Neural cell (in vitro differentiated cells): Measurements from ENCODE around the gene INTS7. TPM values are rescaled to one million over a fixed set of nuclear protein-coding genes. Genes with fewer than 3 reads are reported as not detected.
A peak's percentile ranks its signal among the peaks of the same experiment; 100 is the strongest.

Source experiments
- H2AFZ ChIP-seq: fragments of 200-600, 300-800 bp; sonication (generic), shearing (Covaris generic); 2 replicates; pipeline ENCODE4 v1.6.0; 2014; ENCODE audit warnings: low read depth, mild to moderate bottlenecking, antibody characterized with exemption, low read length, moderate library complexity
- H3F3A ChIP-seq: fragments of 200-600 bp; shearing (Covaris generic); 2 replicates; pipeline ENCODE4 v1.6.1; 2016; ENCODE audit warnings: mild to moderate bottlenecking, moderate library complexity, mixed read lengths, antibody characterized with exemption, low read length; ENCODE audit not compliant: insufficient read depth, poor library complexity, severe bottlenecking
- H3K27ac ChIP-seq: fragments of 200-600, 300-800 bp; sonication (generic), shearing (Covaris generic); 2 replicates; pipeline ENCODE4 v1.5.1; 2014; ENCODE audit warnings: mild to moderate bottlenecking, low read length, moderate library complexity
- H3K27me3 ChIP-seq: fragments of 300-800, 200-600 bp; sonication (generic), shearing (Covaris generic); 2 replicates; pipeline ENCODE4 v1.6.0; 2014; ENCODE audit warnings: mild to moderate bottlenecking, low read depth, low read length, moderate library complexity; ENCODE audit not compliant: insufficient read depth
- H3K36me3 ChIP-seq: fragments of 300-800, 200-600 bp; sonication (generic), shearing (Covaris generic); 2 replicates; pipeline ENCODE4 v1.5.1; 2014; ENCODE audit warnings: mild to moderate bottlenecking, antibody characterized with exemption, low read length, moderate library complexity; ENCODE audit not compliant: insufficient read depth
- H3K4me2 ChIP-seq: fragments of 300-800, 200-600 bp; sonication (generic), shearing (Covaris generic); 2 replicates; pipeline ENCODE4 v1.6.0; 2014; ENCODE audit warnings: mild to moderate bottlenecking, low read length
- H3K4me3 ChIP-seq: fragments of 300-800, 200-600 bp; sonication (generic), shearing (Covaris generic); 2 replicates; pipeline ENCODE4 v1.5.1; 2014; ENCODE audit warnings: mild to moderate bottlenecking, low read length, moderate library complexity
- H3K79me2 ChIP-seq: fragments of 200-600 bp; shearing (Covaris generic); replicated peaks from 2 replicates; pipeline ENCODE4 v1.6.0; 2014; ENCODE audit warnings: mild to moderate bottlenecking, low read length, moderate library complexity; ENCODE audit not compliant: insufficient read depth
- H3K9ac ChIP-seq: fragments of 300-800, 200-600 bp; sonication (generic), shearing (Covaris generic); 2 replicates; pipeline ENCODE4 v1.6.1; 2016; ENCODE audit warnings: mild to moderate bottlenecking, low read length, mixed read lengths
- H3K9me2 ChIP-seq: fragments of 200-600 bp; shearing (Covaris generic); 2 replicates; pipeline ENCODE4 v1.6.1; 2016; ENCODE audit warnings: mild to moderate bottlenecking, low read length, mixed read lengths; ENCODE audit not compliant: insufficient read depth
- H3K9me3 ChIP-seq: fragments of 200-600, 300-800 bp; sonication (generic), shearing (Covaris generic); 2 replicates; pipeline ENCODE4 v1.6.1; 2016; ENCODE audit warnings: mild to moderate bottlenecking, mixed run types, low read length, moderate library complexity, mixed read lengths
- H4K20me1 ChIP-seq: fragments of 200-600 bp; shearing (Covaris generic); 2 replicates; pipeline ENCODE4 v1.6.1; 2016; ENCODE audit warnings: mild to moderate bottlenecking, mixed run types; ENCODE audit not compliant: insufficient read depth
- CTCF ChIP-seq: fragments of 450-650 bp; IDR thresholded peaks from 2 replicates; pipeline ENCODE4 v1.5.1; 2014; ENCODE audit warnings: antibody characterized with exemption, mild to moderate bottlenecking, moderate library complexity; ENCODE audit not compliant: poor library complexity, severe bottlenecking
- EP300 ChIP-seq: fragments of 450-650 bp; conservative IDR thresholded peaks from 2 replicates; pipeline ENCODE4 v1.6.1; 2014; ENCODE audit warnings: antibody characterized with exemption, mild to moderate bottlenecking, moderate library complexity; ENCODE audit not compliant: poor library complexity, severe bottlenecking
- EZH2 ChIP-seq: fragments of 200-600, 300-800 bp; shearing (Covaris generic), sonication (generic); IDR thresholded peaks from 2 replicates; pipeline ENCODE4 v1.6.1; 2014; ENCODE audit warnings: antibody characterized with exemption, low read length, borderline replicate concordance, mild to moderate bottlenecking; ENCODE audit not compliant: insufficient read depth, poor library complexity, severe bottlenecking
- MXI1 ChIP-seq: fragments of 450-650 bp; conservative IDR thresholded peaks from 2 replicates; pipeline ENCODE4 v1.6.1; 2014; ENCODE audit warnings: antibody characterized with exemption, mild to moderate bottlenecking; ENCODE audit not compliant: poor library complexity, severe bottlenecking
- POLR2AphosphoS5 ChIP-seq: IDR thresholded peaks from 2 replicates; pipeline ENCODE4 v1.6.1; 2012
- RAD21 ChIP-seq: fragments of 450-650 bp; conservative IDR thresholded peaks from 2 replicates; pipeline ENCODE4 v1.6.1; 2014; ENCODE audit warnings: antibody characterized with exemption, mild to moderate bottlenecking, moderate library complexity
- REST ChIP-seq: IDR thresholded peaks from 2 replicates; pipeline ENCODE4 v1.6.1; 2012; ENCODE audit warnings: borderline replicate concordance
- SMC3 ChIP-seq: fragments of 450-650 bp; conservative IDR thresholded peaks from 2 replicates; pipeline ENCODE4 v1.6.1; 2014; ENCODE audit warnings: antibody characterized with exemption, mild to moderate bottlenecking, moderate library complexity; ENCODE audit not compliant: poor library complexity
- TAF1 ChIP-seq: IDR thresholded peaks from 2 replicates; pipeline ENCODE4 v1.6.1; 2012; ENCODE audit warnings: low read depth
- polyA plus RNA-seq: library from polyadenylated mRNA; depleted of rRNA; stranded (reverse); fragments of >200 nt; gene quantifications from 2 replicates; pipeline ENCODE4 v1.2.3, GENCODE V29; 2014

Gene INTS7
- polyA plus RNA-seq, 1 donor from 2014 or later: 23.6 TPM

GRCh38 chr1:212012034-212012740 is 23.2 kb downstream of the INTS7 start:
- no peak overlapping the region for H3K4me3 ChIP-seq
- TF ChIP-seq EZH2: no peak
- no peak for TF ChIP-seq TAF1
- no peak for TF ChIP-seq MXI1
- no peak for TF ChIP-seq EP300
- TF ChIP-seq CTCF: peak; percentile 74
- TF ChIP-seq REST: no peak
- no peak for TF ChIP-seq POLR2AphosphoS5
- peak; percentile 63 for TF ChIP-seq SMC3
- TF ChIP-seq RAD21: peak; percentile 65

GRCh38 chr1:212010004-212010403 is 25.4 kb downstream of the INTS7 start:
- Histone ChIP-seq H3K4me2 (no peak overlapping the region), H3K9me2 (no peaks in the 10 kb centered on the region), H3K79me2 (no peaks in the 10 kb centered on the region), H3K27ac (no peak overlapping the region), H3K9ac (no peak overlapping the region), H3K36me3 (peaks cover 7% of the 10 kb centered on the region), H3K9me3 (no peaks in the 10 kb centered on the region), H3F3A (no peaks in the 10 kb centered on the region), H4K20me1 (no peaks in the 10 kb centered on the region), H3K27me3 (no peaks in the 10 kb centered on the region), H2AFZ (no peak overlapping the region), H3K4me3 (no peak overlapping the region)
- TF ChIP-seq SMC3 (no peak), EZH2 (no peak), RAD21 (no peak), POLR2AphosphoS5 (no peak), TAF1 (no peak), MXI1 (no peak), REST (no peak), CTCF (no peak), EP300 (no peak)

More at GRCh38 chr1:212012034-212012740, 23.2 kb downstream of the INTS7 start:
- Histone ChIP-seq H3K79me2 (no peaks in the 10 kb centered on the region), H3K9ac (no peak overlapping the region), H3K36me3 (peaks cover 5% of the 10 kb centered on the region), H3K9me2 (no peaks in the 10 kb centered on the region), H3K27ac (no peak overlapping the region), H2AFZ (no peak overlapping the region), H3K9me3 (no peaks in the 10 kb centered on the region), H4K20me1 (no peaks in the 10 kb centered on the region), H3F3A (no peaks in the 10 kb centered on the region), H3K4me2 (no peak overlapping the region), H3K27me3 (no peaks in the 10 kb centered on the region)
